GM18511 (cell line): ENCODE data around the gene C1QTNF12.

Source experiments
- ATAC-seq: cut with Tn5 transposase; IDR thresholded peaks from one replicate; pipeline ENCODE4 v1.9.1; 2021; ENCODE audit warnings: mild to moderate bottlenecking, moderate library complexity; ENCODE audit not compliant: unreplicated experiment

Gene C1QTNF12

GRCh38 chr1:1215881-1216605 is 30.5 kb downstream of the C1QTNF12 start:
- ATAC-seq, result no peak

- ATAC-seq, result no peak
Observed at GRCh38 chr1:1215080-1215676, 31.3 kb downstream of the C1QTNF12 start.

- ATAC-seq, result no peak
Observed at GRCh38 chr1:1213345-1214265, 32.9 kb downstream of the C1QTNF12 start, which contains the start of gene TNFRSF4. TNFRSF4 (minus strand) TSS chr1:1214153; CDS start chr1:1214127, 26 bp downstream.

- no peak for ATAC-seq
Observed at GRCh38 chr1:1212780-1213344, 33.7 kb downstream of the C1QTNF12 start.

- no peak for ATAC-seq
Observed at GRCh38 chr1:1211541-1212441, 34.7 kb downstream of the C1QTNF12 start.

GRCh38 chr1:1210726-1211540 is 35.6 kb downstream of the C1QTNF12 start:
- ATAC-seq, result no peak

GRCh38 chr1:1208713-1209433 is 37.6 kb downstream of the C1QTNF12 start:
- no peak for ATAC-seq

- ATAC-seq, result no peak
Observed at GRCh38 chr1:1207571-1207892, 39.0 kb downstream of the C1QTNF12 start.

GRCh38 chr1:1206966-1207531 is 39.5 kb downstream of the C1QTNF12 start:
- no peak for ATAC-seq

- ATAC-seq, result no peak
Observed at GRCh38 chr1:1206376-1206965, 40.1 kb downstream of the C1QTNF12 start, which contains the start of gene TNFRSF18. TNFRSF18 (minus strand) TSS chr1:1206592; CDS start chr1:1206571, 21 bp downstream.

GRCh38 chr1:1205769-1206375 is 40.6 kb downstream of the C1QTNF12 start:
- no peak for ATAC-seq

GRCh38 chr1:1204998-1205768 is 41.3 kb downstream of the C1QTNF12 start:
- no peak for ATAC-seq

GRCh38 chr1:1204425-1204920 is 42.0 kb downstream of the C1QTNF12 start:
- ATAC-seq, result no peak

- no peak for ATAC-seq
Observed at GRCh38 chr1:1203561-1204424, 42.7 kb downstream of the C1QTNF12 start.

GRCh38 chr1:1202831-1203560 is 43.5 kb downstream of the C1QTNF12 start:
- no peak for ATAC-seq
